HL-60/S4 (cell line): ENCODE measurements around the gene CCDC154.
"Not testable (repeated sequence)": the region's sequence is repeated elsewhere in the genome, so short reads cannot be mapped to it uniquely, and the experiment has no call there.

ENCODE experiments used
- in situ Hi-C: fragments of 300-500 bp; cut with MboI; formaldehyde crosslinking; loops from 2 replicates; pipeline ENCODE4 v1.14.3; 2022; ENCODE audit warnings: low sequenced_read_pairs

The CCDC154 gene

GRCh38 chr16:1439699-1440074 lies 4.7 kb downstream of the CCDC154 start:
- in situ Hi-C loops: not testable (repeated sequence)

GRCh38 chr16:1439058-1439698 lies 5.2 kb downstream of the CCDC154 start:
- in situ Hi-C loops: no loop called here

GRCh38 chr16:1438229-1439057 lies 5.9 kb downstream of the CCDC154 start:
- in situ Hi-C loops: no loop called here

GRCh38 chr16:1437606-1438005 lies 6.8 kb downstream of the CCDC154 start:
- in situ Hi-C loops: no loop called here

- in situ Hi-C loops: no loop called here
Measured at GRCh38 chr16:1436731-1437355, 7.5 kb downstream of the CCDC154 start.

- in situ Hi-C loops: no loop called here
Measured at GRCh38 chr16:1435921-1436697, 8.2 kb downstream of the CCDC154 start.

GRCh38 chr16:1434644-1435592 lies 9.4 kb downstream of the CCDC154 start:
- in situ Hi-C loops: no loop called here

- in situ Hi-C loops: no loop called here
Measured at GRCh38 chr16:1433756-1434155, 10.6 kb downstream of the CCDC154 start.

GRCh38 chr16:1433263-1433560 lies 11.1 kb downstream of the CCDC154 start:
- in situ Hi-C loops: no loop called here

- in situ Hi-C loops: no loop called here
Measured at GRCh38 chr16:1432388-1433262, 11.7 kb downstream of the CCDC154 start.

- in situ Hi-C loops: no loop called here
Measured at GRCh38 chr16:1431497-1432270, 12.7 kb downstream of the CCDC154 start.

GRCh38 chr16:1430759-1431496 lies 13.4 kb downstream of the CCDC154 start, which contains the start of gene PERCC1:
Gene PERCC1, plus strand, starts transcription at chr16:1431078. Its CDS starts 1,516 bp downstream, at chr16:1432594.
- in situ Hi-C loops: no loop called here

- in situ Hi-C loops: no loop called here
Measured at GRCh38 chr16:1430214-1430758, 14.1 kb downstream of the CCDC154 start.

GRCh38 chr16:1429631-1430030 lies 14.7 kb downstream of the CCDC154 start:
- in situ Hi-C loops: no loop called here

GRCh38 chr16:1429012-1429411 lies 15.3 kb downstream of the CCDC154 start:
- in situ Hi-C loops: no loop called here

- in situ Hi-C loops: no loop called here
Measured at GRCh38 chr16:1428511-1428910, 15.8 kb downstream of the CCDC154 start.
